ENCODE data around the gene TNRC18. TPM values are rescaled to one million over a fixed set of nuclear protein-coding genes. Genes with fewer than 3 reads are reported as not detected.

The TNRC18 gene
- total RNA-seq, 3 donors from 2014 or later (not counting 1 experiment from before 2014, with no cell fraction given): 111 to 127 (median 124) TPM

DNA sequence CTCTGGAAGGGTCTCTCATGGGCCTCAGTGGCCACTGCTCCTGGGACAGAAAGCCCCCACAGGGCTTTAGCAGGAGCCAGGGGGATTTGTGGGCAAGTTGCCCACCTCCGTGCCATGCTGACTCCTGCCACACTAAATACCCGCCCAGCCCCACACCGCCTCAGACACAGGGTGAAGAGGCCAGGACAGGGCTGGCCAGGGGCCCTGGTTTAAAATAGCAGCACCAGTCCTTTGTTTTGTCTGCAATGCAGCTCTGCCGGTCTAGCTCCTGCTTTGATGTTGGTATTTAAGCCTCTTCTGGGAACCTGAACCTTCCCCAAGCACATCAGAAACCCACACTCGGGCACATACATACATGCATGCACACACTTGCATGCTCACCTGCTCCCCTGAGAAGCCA, 14.4 kb upstream of the TNRC18 start:
- TF ChIP-seq, protein P1, sequence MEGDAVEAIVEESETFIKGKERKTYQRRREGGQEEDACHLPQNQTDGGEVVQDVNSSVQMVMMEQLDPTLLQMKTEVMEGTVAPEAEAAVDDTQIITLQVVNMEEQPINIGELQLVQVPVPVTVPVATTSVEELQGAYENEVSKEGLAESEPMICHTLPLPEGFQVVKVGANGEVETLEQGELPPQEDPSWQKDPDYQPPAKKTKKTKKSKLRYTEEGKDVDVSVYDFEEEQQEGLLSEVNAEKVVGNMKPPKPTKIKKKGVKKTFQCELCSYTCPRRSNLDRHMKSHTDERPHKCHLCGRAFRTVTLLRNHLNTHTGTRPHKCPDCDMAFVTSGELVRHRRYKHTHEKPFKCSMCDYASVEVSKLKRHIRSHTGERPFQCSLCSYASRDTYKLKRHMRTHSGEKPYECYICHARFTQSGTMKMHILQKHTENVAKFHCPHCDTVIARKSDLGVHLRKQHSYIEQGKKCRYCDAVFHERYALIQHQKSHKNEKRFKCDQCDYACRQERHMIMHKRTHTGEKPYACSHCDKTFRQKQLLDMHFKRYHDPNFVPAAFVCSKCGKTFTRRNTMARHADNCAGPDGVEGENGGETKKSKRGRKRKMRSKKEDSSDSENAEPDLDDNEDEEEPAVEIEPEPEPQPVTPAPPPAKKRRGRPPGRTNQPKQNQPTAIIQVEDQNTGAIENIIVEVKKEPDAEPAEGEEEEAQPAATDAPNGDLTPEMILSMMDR (IDR thresholded peaks at IDR 0.05): no peak
- H3K4me1 ChIP-seq (ENCODE audit: control insufficient read depth, insufficient read depth, low read length): no peaks in the 10 kb centered on the region
- H3K27ac ChIP-seq (ENCODE audit: low read length): no peak overlapping the region
- Mint-ChIP-seq H3K27ac (no peak overlapping the region), H3K9me3 (no peaks in the 10 kb centered on the region), H3K4me1 (no peaks in the 10 kb centered on the region), H3K4me3 (no peak overlapping the region), H3K36me3 (no peaks in the 10 kb centered on the region), H3K27me3 (ENCODE audit: low read depth in 2 of 2) (peaks cover 3 to 5% of the 10 kb centered on the region in 2 donors)
- intact Hi-C loops (cut with micrococcal nuclease): no loop called here
- no peaks in the 10 kb centered on the region for H3K27me3 ChIP-seq (ENCODE audit: control insufficient read depth, insufficient read depth, low read length)
- H3K36me3 ChIP-seq (ENCODE audit: control insufficient read depth, insufficient read depth, low read length): no peaks in the 10 kb centered on the region
- 84% methylated on average over 5 of the region's 5 CpGs for WGBS (ENCODE audit: insufficient coverage)
- no peak for ATAC-seq
- no peak for DNase-seq
- no peaks in the 10 kb centered on the region for H3K9me3 ChIP-seq (ENCODE audit: control insufficient read depth, insufficient read depth, low read length)
- no peak overlapping the region for H3K4me3 ChIP-seq (ENCODE audit: low read length)

DNA sequence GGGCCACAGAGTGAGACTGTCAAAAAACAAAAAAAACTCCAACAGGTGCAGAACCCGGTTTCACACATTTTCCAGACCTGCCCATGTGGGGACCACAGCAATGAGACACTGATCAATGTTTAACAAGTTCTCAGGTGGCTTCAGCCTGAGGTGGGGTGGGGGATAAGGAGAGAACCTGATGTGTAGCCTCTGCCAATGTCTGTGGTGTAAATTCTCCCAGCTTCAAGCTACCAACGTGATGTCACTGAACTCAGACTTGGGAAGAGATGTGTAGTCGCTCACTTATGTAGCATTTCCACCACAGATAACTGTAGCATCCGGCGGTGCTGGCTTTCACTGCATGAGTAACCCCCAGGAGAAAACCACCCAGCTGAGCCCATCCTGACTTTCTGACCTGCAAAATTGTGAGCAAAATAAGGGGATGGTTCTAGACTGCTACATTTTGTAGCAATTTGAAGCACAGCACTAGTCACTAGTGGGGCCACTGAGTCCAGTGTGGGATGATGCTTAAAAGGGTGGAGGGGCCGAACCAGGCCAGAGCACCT, 13.8 kb upstream of the TNRC18 start:
- WGBS (ENCODE audit: insufficient coverage): 94% methylated on average over 6 of the region's 6 CpGs
- H3K4me3 Mint-ChIP-seq: no peak overlapping the region
- Histone ChIP-seq H3K4me1 (ENCODE audit: control insufficient read depth, insufficient read depth, low read length) (no peaks in the 10 kb centered on the region), H3K9me3 (ENCODE audit: control insufficient read depth, insufficient read depth, low read length) (no peaks in the 10 kb centered on the region), H3K36me3 (ENCODE audit: control insufficient read depth, insufficient read depth, low read length) (no peaks in the 10 kb centered on the region), H3K4me3 (ENCODE audit: low read length) (no peak overlapping the region), H3K27me3 (ENCODE audit: control insufficient read depth, insufficient read depth, low read length) (peaks cover 3% of the 10 kb centered on the region), H3K27ac (ENCODE audit: low read length) (no peak overlapping the region)
- no peaks in the 10 kb centered on the region for H3K36me3 Mint-ChIP-seq
- H3K27me3 Mint-ChIP-seq (ENCODE audit: low read depth in 2 of 2): peaks cover 4 to 6% of the 10 kb centered on the region in 2 donors
- TF ChIP-seq, protein P1 (IDR thresholded peaks at IDR 0.05): no peak
- DNase-seq: no peak
- no peak for ATAC-seq
- no peaks in the 10 kb centered on the region for H3K9me3 Mint-ChIP-seq
- H3K4me1 Mint-ChIP-seq: no peaks in the 10 kb centered on the region
- no peak overlapping the region for H3K27ac Mint-ChIP-seq
- intact Hi-C loops (cut with micrococcal nuclease): no loop called here

DNA sequence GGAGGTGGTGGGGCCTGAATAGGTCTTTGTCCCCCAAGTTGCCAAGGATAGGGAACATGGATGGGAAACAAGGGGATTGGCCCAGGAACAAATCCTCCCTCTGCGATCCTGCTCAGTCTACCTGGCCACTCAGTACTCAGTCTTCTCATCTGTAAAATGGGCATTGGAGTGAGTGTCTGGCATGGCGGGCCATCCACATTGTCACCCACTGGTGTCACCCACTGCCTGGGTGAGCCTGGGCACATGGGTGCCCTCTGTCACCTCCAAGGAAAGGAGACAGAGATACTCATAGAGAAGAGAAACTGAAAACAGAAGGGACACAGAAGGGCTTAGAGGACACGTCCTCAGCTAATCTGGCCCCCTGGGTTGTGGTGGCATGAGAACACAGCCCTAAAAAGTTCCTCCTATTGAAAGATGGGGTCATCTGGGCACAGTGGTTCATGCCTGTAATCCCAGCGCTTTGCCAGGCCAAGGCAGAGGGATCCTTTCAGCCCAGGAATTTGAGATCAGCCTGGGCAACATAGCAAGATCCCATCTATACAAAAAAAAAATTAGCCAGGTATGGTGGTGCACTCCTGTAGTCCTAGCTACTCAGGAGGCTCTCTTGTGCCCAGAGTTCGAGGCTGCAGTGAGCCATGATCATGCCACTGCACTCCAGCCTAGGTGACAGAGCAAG, 12.5 kb upstream of the TNRC18 start:
- Mint-ChIP-seq H3K27me3 (ENCODE audit: low read depth in 2 of 2) (peaks cover 13 to 19% of the 10 kb centered on the region in 2 donors), H3K9me3 (no peaks in the 10 kb centered on the region), H3K4me3 (no peak overlapping the region), H3K27ac (no peak overlapping the region), H3K4me1 (no peaks in the 10 kb centered on the region), H3K36me3 (no peaks in the 10 kb centered on the region)
- Histone ChIP-seq H3K4me1 (ENCODE audit: control insufficient read depth, insufficient read depth, low read length) (no peaks in the 10 kb centered on the region), H3K27ac (ENCODE audit: low read length) (no peak overlapping the region), H3K27me3 (ENCODE audit: control insufficient read depth, insufficient read depth, low read length) (peaks cover 3% of the 10 kb centered on the region), H3K4me3 (ENCODE audit: low read length) (no peak overlapping the region), H3K36me3 (ENCODE audit: control insufficient read depth, insufficient read depth, low read length) (no peaks in the 10 kb centered on the region), H3K9me3 (ENCODE audit: control insufficient read depth, insufficient read depth, low read length) (no peaks in the 10 kb centered on the region)
- TF ChIP-seq, protein P1 (IDR thresholded peaks at IDR 0.05): no peak
- intact Hi-C loops (cut with micrococcal nuclease): no loop called here
- ATAC-seq (no peak), DNase-seq (no peak)
- WGBS (ENCODE audit: insufficient coverage): 88% methylated on average over 5 of the region's 5 CpGs

All from natural killer cell (primary cell).